Smooth muscle cell (in vitro differentiated cells): Measurements from ENCODE around the gene MZF1. TPM values are rescaled to one million over a fixed set of nuclear protein-coding genes. Genes with fewer than 3 reads are reported as not detected.
"Not testable (repeated sequence)": the region's sequence is repeated elsewhere in the genome, so short reads cannot be mapped to it uniquely, and the experiment has no call there.

ENCODE experiments used
- DNase-seq: peaks from one replicate; lab custom pipeline; 2025; ENCODE audit not compliant: unreplicated experiment; lab: John Stamatoyannopoulos, UW
- H2AFZ ChIP-seq: fragments of 200-600 bp; sonication (generic); 2 replicates; pipeline ENCODE4 v1.6.0; 2016; ENCODE audit warnings: antibody characterized with exemption, low read depth, mild to moderate bottlenecking
- H3F3A ChIP-seq: fragments of 200-600 bp; sonication (generic); 2 replicates; pipeline ENCODE4 v1.6.0; 2017; ENCODE audit warnings: antibody characterized with exemption, low read depth
- H3K27ac ChIP-seq: fragments of 200-600 bp; sonication (generic); 2 replicates; pipeline ENCODE4 v1.5.1; 2016; ENCODE audit warnings: low read depth, mild to moderate bottlenecking
- H3K27me3 ChIP-seq: fragments of 200-600 bp; sonication (generic); 2 replicates; pipeline ENCODE4 v1.6.1; 2016; ENCODE audit warnings: low read depth, mild to moderate bottlenecking
- H3K36me3 ChIP-seq: fragments of 200-600 bp; sonication (generic); 2 replicates; pipeline ENCODE4 v1.5.1; 2016; ENCODE audit warnings: low read depth
- H3K4me1 ChIP-seq: fragments of 200-600 bp; sonication (generic); 2 replicates; pipeline ENCODE4 v1.5.1; 2016; ENCODE audit warnings: low read depth
- H3K4me2 ChIP-seq: fragments of 200-600 bp; sonication (generic); 2 replicates; pipeline ENCODE4 v1.6.0; 2016; ENCODE audit warnings: mild to moderate bottlenecking
- H3K4me3 ChIP-seq: fragments of 200-600 bp; sonication (generic); 2 replicates; pipeline ENCODE4 v1.5.1; 2016; ENCODE audit warnings: mild to moderate bottlenecking
- H3K79me2 ChIP-seq: fragments of 200-600 bp; sonication (generic); 2 replicates; pipeline ENCODE4 v1.6.0; 2016; ENCODE audit warnings: low read depth, mild to moderate bottlenecking
- H3K9ac ChIP-seq: fragments of 200-600 bp; sonication (generic); 2 replicates; pipeline ENCODE4 v1.6.0; 2016; ENCODE audit warnings: low read depth
- H3K9me3 ChIP-seq: fragments of 200-600 bp; sonication (generic); replicated peaks from 2 replicates; pipeline ENCODE4 v1.5.1; 2016; ENCODE audit warnings: low read depth
- H4K20me1 ChIP-seq: fragments of 200-600 bp; sonication (generic); 2 replicates; pipeline ENCODE4 v1.6.0; 2016; ENCODE audit warnings: low read depth
- WGBS: methylation state at CpG from one replicate; pipeline ENCODE4 v1.1.7; 2016; ENCODE audit warnings: low lambda C conversion rate; 5-methylcytosine and 5-hydroxymethylcytosine counted together
- polyA plus RNA-seq: library from polyadenylated mRNA; unstranded; fragments of >200 nt; fragmentation: Nextera tagmentation; extraction: Ambion mirVana; gene quantifications from 2 replicates; pipeline ENCODE4 v1.2.1, GENCODE V29; 2016
- total RNA-seq: library from RNA; depleted of rRNA; stranded (reverse); fragments of >200 nt; gene quantifications from 2 replicates; pipeline ENCODE4 v1.2.3, GENCODE V29; 2014
- TF ChIP-seq, protein P1 (sequence below): fragments of 200-600 bp; sonication (generic); IDR thresholded peaks from 2 replicates; pipeline ENCODE4 v1.5.1; 2017; ENCODE audit warnings: borderline replicate concordance, mild to moderate bottlenecking, antibody characterized with exemption; ENCODE audit not compliant: insufficient read depth, poor library complexity, severe bottlenecking

Gene MZF1
- total and polyA plus RNA-seq, 2 experiments from 2014 or later, result 10.2 to 18.7 TPM

- Histone ChIP-seq H3K79me2 (peaks cover 18% of the 10 kb centered on the region), H3F3A (peaks cover 3% of the 10 kb centered on the region), H3K4me3 (no peak overlapping the region), H4K20me1 (no peaks in the 10 kb centered on the region), H3K27ac (no peak overlapping the region), H3K4me1 (no peaks in the 10 kb centered on the region), H3K9ac (no peak overlapping the region), H2AFZ (no peak overlapping the region), H3K36me3 (no peaks in the 10 kb centered on the region), H3K9me3 (no peaks in the 10 kb centered on the region), H3K4me2 (no peak overlapping the region), H3K27me3 (no peaks in the 10 kb centered on the region)
- DNase-seq, result no peak
- 69% methylated on average over 62 of the region's 62 CpGs for whole genome bisulfite sequencing
- TF ChIP-seq, protein P1, sequence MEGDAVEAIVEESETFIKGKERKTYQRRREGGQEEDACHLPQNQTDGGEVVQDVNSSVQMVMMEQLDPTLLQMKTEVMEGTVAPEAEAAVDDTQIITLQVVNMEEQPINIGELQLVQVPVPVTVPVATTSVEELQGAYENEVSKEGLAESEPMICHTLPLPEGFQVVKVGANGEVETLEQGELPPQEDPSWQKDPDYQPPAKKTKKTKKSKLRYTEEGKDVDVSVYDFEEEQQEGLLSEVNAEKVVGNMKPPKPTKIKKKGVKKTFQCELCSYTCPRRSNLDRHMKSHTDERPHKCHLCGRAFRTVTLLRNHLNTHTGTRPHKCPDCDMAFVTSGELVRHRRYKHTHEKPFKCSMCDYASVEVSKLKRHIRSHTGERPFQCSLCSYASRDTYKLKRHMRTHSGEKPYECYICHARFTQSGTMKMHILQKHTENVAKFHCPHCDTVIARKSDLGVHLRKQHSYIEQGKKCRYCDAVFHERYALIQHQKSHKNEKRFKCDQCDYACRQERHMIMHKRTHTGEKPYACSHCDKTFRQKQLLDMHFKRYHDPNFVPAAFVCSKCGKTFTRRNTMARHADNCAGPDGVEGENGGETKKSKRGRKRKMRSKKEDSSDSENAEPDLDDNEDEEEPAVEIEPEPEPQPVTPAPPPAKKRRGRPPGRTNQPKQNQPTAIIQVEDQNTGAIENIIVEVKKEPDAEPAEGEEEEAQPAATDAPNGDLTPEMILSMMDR, result peak; percentile 94
Observed at GRCh38 chr19:58581227-58582141, 8.3 kb upstream of the MZF1 start.

- Histone ChIP-seq H3K4me1 (peaks cover 1% of the 10 kb centered on the region), H3K9ac (no peak overlapping the region), H3K4me3 (no peak overlapping the region), H3F3A (peaks cover 2% of the 10 kb centered on the region), H2AFZ (no peak overlapping the region), H4K20me1 (no peaks in the 10 kb centered on the region), H3K27ac (no peak overlapping the region), H3K27me3 (no peaks in the 10 kb centered on the region), H3K4me2 (no peak overlapping the region), H3K36me3 (no peaks in the 10 kb centered on the region), H3K79me2 (peaks cover 20% of the 10 kb centered on the region), H3K9me3 (no peaks in the 10 kb centered on the region)
- WGBS, result 98% methylated on average over 8 of the region's 8 CpGs
- no peak for DNase-seq
- TF ChIP-seq, protein P1, result no peak
Observed at GRCh38 chr19:58579473-58580142, 6.5 kb upstream of the MZF1 start.

DNA sequence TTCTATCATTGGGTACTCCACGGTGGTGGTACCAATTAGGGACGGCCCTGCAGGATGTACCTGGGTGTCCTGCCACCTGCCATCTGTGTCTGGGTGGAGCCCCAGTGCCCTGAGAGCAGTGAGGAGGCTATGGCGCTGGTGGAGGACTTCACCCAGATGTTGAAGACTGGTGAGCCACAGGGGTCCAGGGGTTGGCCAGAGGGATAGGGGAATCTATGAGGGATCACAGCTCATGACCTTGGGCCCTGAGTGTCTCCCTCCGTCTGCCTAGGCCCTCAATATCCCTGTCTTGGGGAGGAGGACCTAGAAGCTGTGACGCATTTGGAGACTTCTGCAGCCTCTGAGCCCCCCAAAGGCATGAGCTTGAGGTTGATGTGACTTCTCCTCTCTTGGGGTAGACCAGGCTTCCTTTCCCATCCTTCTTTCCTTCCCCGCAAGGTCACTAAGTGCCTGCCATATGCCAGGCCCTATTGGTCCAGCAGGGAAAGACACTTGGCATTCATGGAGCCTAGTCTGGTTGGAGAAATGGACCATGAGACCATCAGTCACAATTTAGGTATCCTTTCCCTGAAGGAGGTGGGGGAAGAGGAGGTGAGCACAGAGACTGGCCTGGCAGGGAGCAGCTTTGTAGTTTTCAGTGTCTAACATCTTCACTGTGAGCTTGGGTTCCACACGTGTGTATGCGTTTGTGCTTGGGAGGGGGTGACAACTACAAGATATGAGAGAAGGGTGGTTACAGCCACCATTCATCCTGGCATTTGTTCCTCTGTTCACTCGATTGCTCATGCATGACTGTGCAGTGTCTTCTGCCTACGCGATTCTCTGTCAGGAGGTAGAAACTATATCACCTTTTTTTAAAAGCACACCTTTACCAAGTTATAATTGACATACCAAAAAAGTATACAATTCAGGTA is 5.1 kb upstream of the MZF1 start:
- H2AFZ ChIP-seq, result no peak overlapping the region
- no peaks in the 10 kb centered on the region for H3K36me3 ChIP-seq
- H3F3A ChIP-seq, result peaks cover 10% of the 10 kb centered on the region
- H3K4me2 ChIP-seq, result no peak overlapping the region
- H4K20me1 ChIP-seq, result no peaks in the 10 kb centered on the region
- H3K79me2 ChIP-seq, result peaks cover 20% of the 10 kb centered on the region
- no peak for DNase-seq
- H3K4me1 ChIP-seq, result peaks cover 10% of the 10 kb centered on the region
- WGBS, result 93% methylated on average over 11 of the region's 11 CpGs
- TF ChIP-seq, protein P1, result no peak
- no peak overlapping the region for H3K9ac ChIP-seq
- no peak overlapping the region for H3K27ac ChIP-seq
- no peaks in the 10 kb centered on the region for H3K27me3 ChIP-seq
- no peaks in the 10 kb centered on the region for H3K9me3 ChIP-seq
- H3K4me3 ChIP-seq, result no peak overlapping the region

- not testable (repeated sequence) for H3K27ac ChIP-seq, H3F3A ChIP-seq, H3K9ac ChIP-seq, H3K4me1 ChIP-seq, DNase-seq, H3K4me2 ChIP-seq, H2AFZ ChIP-seq, H4K20me1 ChIP-seq, H3K36me3 ChIP-seq, H3K4me3 ChIP-seq, H3K27me3 ChIP-seq, H3K9me3 ChIP-seq
- H3K79me2 ChIP-seq, result peaks cover 20% of the 10 kb centered on the region
- WGBS, result 100% methylated on average over 2 of the region's 2 CpGs
Observed at GRCh38 chr19:58577581-58577980, 4.4 kb upstream of the MZF1 start.
